Measurements from ENCODE around the gene COL23A1. TPM values are rescaled to one million over a fixed set of nuclear protein-coding genes. Genes with fewer than 3 reads are reported as not detected.

COL23A1 gene
- total and polyA plus RNA-seq, 2 experiments from 2014 or later = 4.8 to 8.2 TPM

DNA sequence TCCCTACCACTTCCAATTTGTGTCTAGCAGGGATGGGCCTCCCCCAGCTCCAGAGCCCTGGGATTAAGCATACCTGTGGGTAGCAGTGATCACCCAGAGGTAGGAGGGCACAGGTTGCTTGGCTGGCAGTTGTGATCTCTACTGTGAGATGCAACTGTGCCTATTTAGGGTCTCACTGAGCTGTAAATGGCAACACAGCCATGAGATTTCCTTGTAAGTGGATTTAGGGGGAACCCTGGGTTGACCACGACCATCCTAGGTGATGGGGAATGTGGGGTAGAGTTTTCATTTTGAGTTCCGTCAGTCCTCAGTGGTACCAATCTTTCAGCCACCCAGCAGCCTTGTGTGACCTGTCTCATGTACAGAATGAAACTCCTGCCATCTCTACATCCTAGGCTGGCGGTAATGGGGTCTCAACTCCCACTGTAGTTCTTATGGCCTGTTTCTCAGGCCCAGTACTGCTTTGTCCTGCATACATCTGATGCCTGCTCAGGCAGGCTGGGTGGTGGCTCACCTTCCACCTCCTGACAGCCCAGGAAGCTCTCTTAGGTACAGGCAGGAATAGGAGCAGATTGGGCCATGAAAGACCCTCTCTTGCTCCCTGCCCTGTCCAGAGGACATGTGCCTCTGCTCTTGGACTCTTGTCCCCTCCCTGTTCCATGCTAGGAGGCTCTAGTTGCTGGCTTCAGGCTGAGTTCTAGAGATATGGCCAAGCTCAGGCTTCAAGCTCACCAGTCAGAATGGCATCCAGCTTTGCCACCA is 377.8 kb downstream of the COL23A1 start:
- Mint-ChIP-seq H3K27ac (no peak overlapping the region), H3K36me3 (ENCODE audit: low read depth) (peaks cover 98% of the 10 kb centered on the region), H3K4me3 (no peak overlapping the region), H3K27me3 (ENCODE audit: insufficient read depth, low read depth, poor library complexity) (peaks cover 39% of the 10 kb centered on the region), H3K9me3 (no peaks in the 10 kb centered on the region), H3K4me1 (peaks cover 40% of the 10 kb centered on the region)
- ATAC-seq (peak; percentile 1; the same call in 2 of the 3 replicates), DNase-seq (ENCODE audit: low spot score) (no peak)
- Histone ChIP-seq H3K4me1 (ENCODE audit: insufficient read depth) (peaks cover 8% of the 10 kb centered on the region; the same call in 1 of the 2 replicates), H4K20me1 (replicated peaks; ENCODE audit: insufficient read depth) (peaks cover 50% of the 10 kb centered on the region), H3K79me2 (replicated peaks; ENCODE audit: insufficient read depth) (peaks cover 18% of the 10 kb centered on the region), H3K36me3 (ENCODE audit: insufficient read depth) (peaks cover 57% of the 10 kb centered on the region), H2AFZ (no peak overlapping the region), H3K27me3 (ENCODE audit: insufficient read depth) (no peaks in the 10 kb centered on the region), H3F3A (replicated peaks; ENCODE audit: low read depth) (peaks cover 81% of the 10 kb centered on the region), H3K4me3 (no peak overlapping the region), H3K4me2 (no peak overlapping the region), H3K27ac (ENCODE audit: low read depth) (0 out of 2 replicates have a peak overlapping the region, but pooled peaks have one; percentile 50), H3K9me2 (ENCODE audit: insufficient read depth) (no peaks in the 10 kb centered on the region)
- TF ChIP-seq POLR2AphosphoS5 (IDR thresholded peaks at IDR 0.05; ENCODE audit: low read depth) = peak; percentile 65
- no peak for TF ChIP-seq EZH2 (IDR thresholded peaks at IDR 0.05; ENCODE audit: low read depth, unreplicated experiment)

DNA sequence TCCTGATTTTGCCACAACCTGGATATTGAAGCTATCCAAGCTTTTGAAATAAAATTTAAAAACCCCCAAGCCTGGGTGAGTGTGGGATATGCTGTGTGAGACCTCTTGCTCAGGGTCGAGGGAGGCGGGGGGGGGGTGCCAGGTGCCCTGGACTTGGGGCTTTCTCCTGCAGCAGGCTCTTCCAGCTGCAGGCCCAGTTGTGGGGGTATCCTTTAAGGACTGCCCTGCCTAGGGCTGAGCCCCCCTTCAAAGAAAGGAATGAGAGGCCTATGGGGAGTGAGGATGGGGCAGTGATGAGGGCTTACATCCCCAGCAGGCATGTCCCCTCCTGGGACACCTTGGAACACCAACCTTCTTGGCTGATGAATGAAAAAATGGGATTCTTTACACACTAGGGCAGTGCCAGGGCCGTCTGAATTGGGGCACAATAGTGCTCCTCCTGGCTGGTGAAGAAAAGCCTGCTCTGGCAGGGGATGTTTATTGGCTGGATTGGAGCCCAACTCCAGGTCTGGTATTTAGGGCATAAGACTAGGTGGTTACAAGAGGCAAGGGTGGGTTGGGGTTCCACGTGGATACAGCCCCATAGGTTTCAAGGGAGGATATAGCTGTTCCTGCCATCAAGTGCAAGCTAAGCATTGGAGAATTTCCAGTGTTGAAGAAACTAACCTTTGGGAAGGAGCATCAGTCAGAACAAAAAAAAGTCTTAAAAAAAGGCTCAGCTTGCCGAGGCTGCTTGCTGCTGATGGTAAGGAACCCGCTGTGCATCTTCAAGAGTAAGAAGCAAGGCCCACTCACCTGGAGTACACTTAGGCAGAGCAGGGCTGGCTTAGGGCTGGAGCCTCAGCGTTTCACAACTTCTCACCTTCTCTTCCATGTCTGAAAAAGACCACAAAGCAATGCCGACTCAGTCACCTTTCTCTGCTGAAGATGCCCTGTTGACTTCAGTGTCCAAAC is 378.8 kb downstream of the COL23A1 start:
- ATAC-seq = no peak
- Mint-ChIP-seq H3K36me3 (ENCODE audit: low read depth) (peaks cover 99% of the 10 kb centered on the region), H3K4me3 (peak overlapping the region; percentile 8; the same call in 1 of the 3 replicates), H3K4me1 (peaks cover 47% of the 10 kb centered on the region), H3K27ac (peak overlapping the region; percentile 44; the same call in 1 of the 2 replicates), H3K27me3 (ENCODE audit: insufficient read depth, low read depth, poor library complexity) (peaks cover 44% of the 10 kb centered on the region), H3K9me3 (no peaks in the 10 kb centered on the region)
- H3K4me3 ChIP-seq = no peak overlapping the region
- DNase-seq (ENCODE audit: low spot score) = no peak
- peaks cover 29% of the 10 kb centered on the region for H3K79me2 ChIP-seq (replicated peaks; ENCODE audit: insufficient read depth)
- H3K27me3 ChIP-seq (ENCODE audit: insufficient read depth) = no peaks in the 10 kb centered on the region
- no peak overlapping the region for H2AFZ ChIP-seq
- peak overlapping the region; percentile 78; the same call in 1 of the 2 replicates for H3K27ac ChIP-seq (ENCODE audit: low read depth)
- peaks cover 59% of the 10 kb centered on the region for H3K36me3 ChIP-seq (ENCODE audit: insufficient read depth)
- H3F3A ChIP-seq (replicated peaks; ENCODE audit: low read depth) = peaks cover 87% of the 10 kb centered on the region
- H3K4me1 ChIP-seq (ENCODE audit: insufficient read depth) = peaks cover 18% of the 10 kb centered on the region
- no peaks in the 10 kb centered on the region for H3K9me2 ChIP-seq (ENCODE audit: insufficient read depth)
- peaks cover 60% of the 10 kb centered on the region for H4K20me1 ChIP-seq (replicated peaks; ENCODE audit: insufficient read depth)
- no peak overlapping the region for H3K4me2 ChIP-seq
- TF ChIP-seq CREB1 (CRISPR knock-in tag; IDR thresholded peaks at IDR 0.05; ENCODE audit: low read depth) (no peak), ZNF114 (CRISPR knock-in tag; IDR thresholded peaks at IDR 0.05) (no peak), STAT1 (IDR thresholded peaks at IDR 0.05; ENCODE audit: unreplicated experiment) (no peak), EZH2 (IDR thresholded peaks at IDR 0.05; ENCODE audit: low read depth, unreplicated experiment) (no peak), EZH2phosphoT487 (IDR thresholded peaks at IDR 0.05; ENCODE audit: unreplicated experiment) (no peak), POLR2AphosphoS5 (IDR thresholded peaks at IDR 0.05; ENCODE audit: low read depth) (no peak; the same call in none of the 2 replicates)
- TF ChIP-seq, protein P1, sequence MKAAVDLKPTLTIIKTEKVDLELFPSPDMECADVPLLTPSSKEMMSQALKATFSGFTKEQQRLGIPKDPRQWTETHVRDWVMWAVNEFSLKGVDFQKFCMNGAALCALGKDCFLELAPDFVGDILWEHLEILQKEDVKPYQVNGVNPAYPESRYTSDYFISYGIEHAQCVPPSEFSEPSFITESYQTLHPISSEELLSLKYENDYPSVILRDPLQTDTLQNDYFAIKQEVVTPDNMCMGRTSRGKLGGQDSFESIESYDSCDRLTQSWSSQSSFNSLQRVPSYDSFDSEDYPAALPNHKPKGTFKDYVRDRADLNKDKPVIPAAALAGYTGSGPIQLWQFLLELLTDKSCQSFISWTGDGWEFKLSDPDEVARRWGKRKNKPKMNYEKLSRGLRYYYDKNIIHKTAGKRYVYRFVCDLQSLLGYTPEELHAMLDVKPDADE (IDR thresholded peaks at IDR 0.05) = no peak
- TF ChIP-seq, protein P2, sequence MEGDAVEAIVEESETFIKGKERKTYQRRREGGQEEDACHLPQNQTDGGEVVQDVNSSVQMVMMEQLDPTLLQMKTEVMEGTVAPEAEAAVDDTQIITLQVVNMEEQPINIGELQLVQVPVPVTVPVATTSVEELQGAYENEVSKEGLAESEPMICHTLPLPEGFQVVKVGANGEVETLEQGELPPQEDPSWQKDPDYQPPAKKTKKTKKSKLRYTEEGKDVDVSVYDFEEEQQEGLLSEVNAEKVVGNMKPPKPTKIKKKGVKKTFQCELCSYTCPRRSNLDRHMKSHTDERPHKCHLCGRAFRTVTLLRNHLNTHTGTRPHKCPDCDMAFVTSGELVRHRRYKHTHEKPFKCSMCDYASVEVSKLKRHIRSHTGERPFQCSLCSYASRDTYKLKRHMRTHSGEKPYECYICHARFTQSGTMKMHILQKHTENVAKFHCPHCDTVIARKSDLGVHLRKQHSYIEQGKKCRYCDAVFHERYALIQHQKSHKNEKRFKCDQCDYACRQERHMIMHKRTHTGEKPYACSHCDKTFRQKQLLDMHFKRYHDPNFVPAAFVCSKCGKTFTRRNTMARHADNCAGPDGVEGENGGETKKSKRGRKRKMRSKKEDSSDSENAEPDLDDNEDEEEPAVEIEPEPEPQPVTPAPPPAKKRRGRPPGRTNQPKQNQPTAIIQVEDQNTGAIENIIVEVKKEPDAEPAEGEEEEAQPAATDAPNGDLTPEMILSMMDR (conservative IDR thresholded peaks at IDR 0.05; ENCODE audit: low read depth in 2 of 2) = no peak
- TF ChIP-seq, protein P3, sequence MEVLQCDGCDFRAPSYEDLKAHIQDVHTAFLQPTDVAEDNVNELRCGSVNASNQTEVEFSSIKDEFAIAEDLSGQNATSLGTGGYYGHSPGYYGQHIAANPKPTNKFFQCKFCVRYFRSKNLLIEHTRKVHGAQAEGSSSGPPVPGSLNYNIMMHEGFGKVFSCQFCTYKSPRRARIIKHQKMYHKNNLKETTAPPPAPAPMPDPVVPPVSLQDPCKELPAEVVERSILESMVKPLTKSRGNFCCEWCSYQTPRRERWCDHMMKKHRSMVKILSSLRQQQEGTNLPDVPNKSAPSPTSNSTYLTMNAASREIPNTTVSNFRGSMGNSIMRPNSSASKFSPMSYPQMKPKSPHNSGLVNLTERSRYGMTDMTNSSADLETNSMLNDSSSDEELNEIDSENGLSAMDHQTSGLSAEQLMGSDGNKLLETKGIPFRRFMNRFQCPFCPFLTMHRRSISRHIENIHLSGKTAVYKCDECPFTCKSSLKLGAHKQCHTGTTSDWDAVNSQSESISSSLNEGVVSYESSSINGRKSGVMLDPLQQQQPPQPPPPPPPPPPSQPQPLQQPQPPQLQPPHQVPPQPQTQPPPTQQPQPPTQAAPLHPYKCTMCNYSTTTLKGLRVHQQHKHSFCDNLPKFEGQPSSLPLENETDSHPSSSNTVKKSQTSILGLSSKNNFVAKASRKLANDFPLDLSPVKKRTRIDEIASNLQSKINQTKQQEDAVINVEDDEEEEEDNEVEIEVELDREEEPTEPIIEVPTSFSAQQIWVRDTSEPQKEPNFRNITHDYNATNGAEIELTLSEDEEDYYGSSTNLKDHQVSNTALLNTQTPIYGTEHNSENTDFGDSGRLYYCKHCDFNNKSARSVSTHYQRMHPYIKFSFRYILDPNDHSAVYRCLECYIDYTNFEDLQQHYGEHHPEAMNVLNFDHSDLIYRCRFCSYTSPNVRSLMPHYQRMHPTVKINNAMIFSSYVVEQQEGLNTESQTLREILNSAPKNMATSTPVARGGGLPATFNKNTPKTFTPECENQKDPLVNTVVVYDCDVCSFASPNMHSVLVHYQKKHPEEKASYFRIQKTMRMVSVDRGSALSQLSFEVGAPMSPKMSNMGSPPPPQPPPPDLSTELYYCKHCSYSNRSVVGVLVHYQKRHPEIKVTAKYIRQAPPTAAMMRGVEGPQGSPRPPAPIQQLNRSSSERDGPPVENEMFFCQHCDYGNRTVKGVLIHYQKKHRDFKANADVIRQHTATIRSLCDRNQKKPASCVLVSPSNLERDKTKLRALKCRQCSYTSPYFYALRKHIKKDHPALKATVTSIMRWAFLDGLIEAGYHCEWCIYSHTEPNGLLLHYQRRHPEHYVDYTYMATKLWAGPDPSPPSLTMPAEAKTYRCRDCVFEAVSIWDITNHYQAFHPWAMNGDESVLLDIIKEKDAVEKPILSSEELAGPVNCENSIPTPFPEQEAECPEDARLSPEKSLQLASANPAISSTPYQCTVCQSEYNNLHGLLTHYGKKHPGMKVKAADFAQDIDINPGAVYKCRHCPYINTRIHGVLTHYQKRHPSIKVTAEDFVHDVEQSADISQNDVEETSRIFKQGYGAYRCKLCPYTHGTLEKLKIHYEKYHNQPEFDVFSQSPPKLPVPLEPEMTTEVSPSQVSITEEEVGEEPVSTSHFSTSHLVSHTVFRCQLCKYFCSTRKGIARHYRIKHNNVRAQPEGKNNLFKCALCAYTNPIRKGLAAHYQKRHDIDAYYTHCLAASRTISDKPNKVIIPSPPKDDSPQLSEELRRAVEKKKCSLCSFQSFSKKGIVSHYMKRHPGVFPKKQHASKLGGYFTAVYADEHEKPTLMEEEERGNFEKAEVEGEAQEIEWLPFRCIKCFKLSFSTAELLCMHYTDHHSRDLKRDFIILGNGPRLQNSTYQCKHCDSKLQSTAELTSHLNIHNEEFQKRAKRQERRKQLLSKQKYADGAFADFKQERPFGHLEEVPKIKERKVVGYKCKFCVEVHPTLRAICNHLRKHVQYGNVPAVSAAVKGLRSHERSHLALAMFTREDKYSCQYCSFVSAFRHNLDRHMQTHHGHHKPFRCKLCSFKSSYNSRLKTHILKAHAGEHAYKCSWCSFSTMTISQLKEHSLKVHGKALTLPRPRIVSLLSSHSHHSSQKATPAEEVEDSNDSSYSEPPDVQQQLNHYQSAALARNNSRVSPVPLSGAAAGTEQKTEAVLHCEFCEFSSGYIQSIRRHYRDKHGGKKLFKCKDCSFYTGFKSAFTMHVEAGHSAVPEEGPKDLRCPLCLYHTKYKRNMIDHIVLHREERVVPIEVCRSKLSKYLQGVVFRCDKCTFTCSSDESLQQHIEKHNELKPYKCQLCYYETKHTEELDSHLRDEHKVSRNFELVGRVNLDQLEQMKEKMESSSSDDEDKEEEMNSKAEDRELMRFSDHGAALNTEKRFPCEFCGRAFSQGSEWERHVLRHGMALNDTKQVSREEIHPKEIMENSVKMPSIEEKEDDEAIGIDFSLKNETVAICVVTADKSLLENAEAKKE (CRISPR knock-in tag; IDR thresholded peaks at IDR 0.05) = no peak

Data from GM23338 (cell line).